GM12878 (cell line): ENCODE results near the gene TPCN2. TPM values are rescaled to one million over a fixed set of nuclear protein-coding genes. Genes with fewer than 3 reads are reported as not detected.

ENCODE experiments used
- ATAC-seq: fragments of 200-7000 bp; cut with Tn5 transposase; 3 replicates; pipeline ENCODE4 v1.9.1; 2020; ENCODE audit warnings: mild to moderate bottlenecking, moderate library complexity
- BruUV-seq: library from RNA; stranded (reverse); fragments of 400-500 nt; replicated peaks from 2 replicates; lab custom pipeline; 2021; lab: Mats Ljungman, UMichigan
- CTCF ChIA-PET: fragments of 300-600 bp; sonication (Branson Sonifier 250); formaldehyde crosslinking; extraction: SDS; loops from one replicate; lab custom pipeline; 2021; ENCODE audit warnings: inconsistent platforms; lab: Yijun Ruan, JAX
- POLR2A ChIA-PET: fragments of 350-600 bp; formaldehyde crosslinking; extraction: SDS; loops from one replicate; lab custom pipeline; 2021; ENCODE audit warnings: inconsistent platforms; lab: Charles Lee
- RAD21 ChIA-PET: fragments of 300-600 bp; sonication (Branson Sonifier 250); formaldehyde crosslinking; loops from one replicate; lab custom pipeline; 2023; ENCODE audit warnings: antibody characterized with exemption; ENCODE audit not compliant: unreplicated experiment; lab: Charles Lee
- SMC1A ChIA-PET: fragments of 300-600 bp; sonication (Branson Sonifier 250); formaldehyde crosslinking; loops from one replicate; lab custom pipeline; 2023; ENCODE audit not compliant: unreplicated experiment, uncharacterized antibody; lab: Charles Lee
- DNase-seq: peaks from one replicate; pipeline ENCODE4 v3.0.0-alpha.2; 2011; ENCODE audit warnings: low read depth, low spot score
- FAIRE-seq: peaks from 3 replicates; lab custom pipeline; 2011; peaks lifted over from hg19 to GRCh38; lab: Jason Lieb, UNC
- H2AFZ ChIP-seq: 2 replicates; pipeline ENCODE4 v1.6.0; 2011; ENCODE audit warnings: low read depth, low read length, control low read depth; ENCODE audit not compliant: control insufficient read depth
- H3K27ac ChIP-seq: 2 replicates; pipeline ENCODE4 v1.5.1; 2011; ENCODE audit warnings: control low read depth; ENCODE audit not compliant: control insufficient read depth, insufficient read depth
- H3K27me3 ChIP-seq, 2 experiments: replicated peaks in 1 of 2; 2 replicates each; pipeline versions ENCODE4 v1.6.0 to v1.6.1; 2011; ENCODE audit warnings: low read length in 1 of 2; ENCODE audit not compliant: control insufficient read depth in 2 of 2, insufficient read depth in 2 of 2
- H3K36me3 ChIP-seq, 2 experiments: 2 replicates each; pipeline ENCODE4 v1.5.1; 2011; ENCODE audit warnings: low read length in 1 of 2; ENCODE audit not compliant: control insufficient read depth in 2 of 2, insufficient read depth in 2 of 2
- H3K4me1 ChIP-seq: 2 replicates; pipeline ENCODE4 v1.6.1; 2011; ENCODE audit warnings: mild to moderate bottlenecking, low read length, moderate library complexity, mixed read lengths; ENCODE audit not compliant: control insufficient read depth, insufficient read depth
- H3K4me2 ChIP-seq: 2 replicates; pipeline ENCODE4 v1.6.0; 2011; ENCODE audit warnings: control low read depth; ENCODE audit not compliant: control insufficient read depth, insufficient read depth
- H3K4me3 ChIP-seq: fragments of 200-600 bp; sonication (generic); 2 replicates; pipeline ENCODE4 v1.5.1; 2016
- H3K79me2 ChIP-seq: 2 replicates; pipeline ENCODE4 v1.6.0; 2011; ENCODE audit warnings: low read length; ENCODE audit not compliant: control insufficient read depth, insufficient read depth
- H3K9ac ChIP-seq: 2 replicates; pipeline ENCODE4 v1.8.0; 2011; ENCODE audit warnings: low read length, control low read depth, mixed read lengths; ENCODE audit not compliant: control insufficient read depth, insufficient read depth
- H3K9me3 ChIP-seq: replicated peaks from 3 replicates; pipeline ENCODE4 v1.5.1; 2011; ENCODE audit warnings: mild to moderate bottlenecking, low read length; ENCODE audit not compliant: control insufficient read depth, insufficient read depth
- H4K20me1 ChIP-seq: 2 replicates; pipeline ENCODE4 v1.6.0; 2011; ENCODE audit not compliant: control insufficient read depth, insufficient read depth
- BHLHE40 ChIP-seq, 2 experiments: fragments of 450-650 bp in 1 of 2; IDR thresholded peaks; 2 replicates each; pipeline ENCODE4 v1.6.1; 2011 to 2017; ENCODE audit warnings: low read depth in 2 of 2, borderline replicate concordance in 1 of 2, improper control_type of control experiment in 1 of 2, low read length in 1 of 2, mild to moderate bottlenecking in 1 of 2
- BMI1 ChIP-seq: fragments of 450-650 bp; IDR thresholded peaks from 2 replicates; pipeline ENCODE4 v1.6.1; 2016; ENCODE audit warnings: mild to moderate bottlenecking, moderate library complexity, borderline replicate concordance
- CBFB ChIP-seq: IDR thresholded peaks from 2 replicates; pipeline ENCODE4 v1.6.1; 2016; ENCODE audit warnings: antibody characterized with exemption, low read depth
- CHD2 ChIP-seq: IDR thresholded peaks from 2 replicates; pipeline ENCODE4 v1.6.1; 2011; ENCODE audit warnings: low read depth, low read length, improper control_type of control experiment, borderline replicate concordance
- HDAC2 ChIP-seq: fragments of 200-600 bp; sonication (generic); IDR thresholded peaks from 2 replicates; pipeline ENCODE4 v1.6.1; 2017
- HSF1 ChIP-seq: fragments of 150-350 bp; IDR thresholded peaks from 2 replicates; pipeline ENCODE4 v1.6.1; 2014; ENCODE audit warnings: mild to moderate bottlenecking, low read depth, low read length
- SRF ChIP-seq, 2 experiments: IDR thresholded peaks; 2 replicates each; pipeline ENCODE4 v1.6.1; 2011; ENCODE audit warnings: low read depth in 2 of 2, low read length in 2 of 2, mild to moderate bottlenecking in 1 of 2, moderate library complexity in 1 of 2
- STAT1 ChIP-seq: fragments of 450-650 bp; conservative IDR thresholded peaks from 2 replicates; pipeline ENCODE4 v1.6.1; 2014; ENCODE audit warnings: antibody characterized with exemption, mild to moderate bottlenecking
- STAT3 ChIP-seq: IDR thresholded peaks from 2 replicates; pipeline ENCODE4 v1.6.1; 2011; ENCODE audit warnings: low read depth, low read length, improper control_type of control experiment
- TCF7 ChIP-seq: IDR thresholded peaks from 2 replicates; pipeline ENCODE4 v1.6.1; 2014; ENCODE audit warnings: antibody characterized with exemption, borderline replicate concordance
- ZNF687 ChIP-seq: fragments of 450-650 bp; IDR thresholded peaks from 2 replicates; pipeline ENCODE4 v1.6.1; 2017; ENCODE audit warnings: mild to moderate bottlenecking, moderate library complexity
- WGBS: methylation state at CpG from one replicate; pipeline ENCODE4 v1.1.6; 2016; ENCODE audit warnings: low lambda C conversion rate; ENCODE audit not compliant: insufficient replicate concordance, insufficient coverage; ENCODE audit errors: missing lambda C conversion rate; 5-methylcytosine and 5-hydroxymethylcytosine counted together
- in situ Hi-C: fragments of 300-500 bp; cut with MboI; formaldehyde crosslinking; loops from 9 replicates; pipeline ENCODE4 v1.14.3; 2018; ENCODE audit warnings: mixed read lengths
- intact Hi-C: fragments of 100-400 bp; cut with micrococcal nuclease; formaldehyde crosslinking; loops from one replicate; pipeline ENCODE4 v1.14.2; 2022; ENCODE audit not compliant: unreplicated experiment
- polyA plus RNA-seq, 11 experiments: library from polyadenylated mRNA; depleted of rRNA in 4 of 11; unstranded in 6 of 11; stranded (reverse) in 5 of 11; fragments of >200 nt; fragmentation: Nextera tagmentation in 4 of 11; fragmentation: Illumina TruSeq in 1 of 11; extraction: Ambion mirVana in 4 of 11; extraction: Trizol in 1 of 11; gene quantifications; 1 replicate in 1 of 11; 2 replicates in 10 of 11; pipeline versions ENCODE4 v1.2.1 to v1.2.3, GENCODE V29; 2011 to 2016; ENCODE audit warnings: inconsistent platforms in 2 of 11, missing spikeins in 2 of 11, low read depth in 1 of 11
- total RNA-seq, 4 experiments: library from RNA; depleted of rRNA in 3 of 4; stranded (reverse); fragments of >200 nt in 3 of 4; fragmentation: Illumina TruSeq in 1 of 4; extraction: Trizol in 1 of 4; gene quantifications; 2 replicates each; pipeline versions ENCODE4 v1.2.1 to v1.2.3, GENCODE V29; 2013 to 2021

TPCN2 gene
- total and polyA plus RNA-seq, 10 of the 15 experiments (the other 5 are each of a cell fraction or from before 2014, with no cell fraction given) = 1.7 to 18.4 (median 8.4) TPM

DNA sequence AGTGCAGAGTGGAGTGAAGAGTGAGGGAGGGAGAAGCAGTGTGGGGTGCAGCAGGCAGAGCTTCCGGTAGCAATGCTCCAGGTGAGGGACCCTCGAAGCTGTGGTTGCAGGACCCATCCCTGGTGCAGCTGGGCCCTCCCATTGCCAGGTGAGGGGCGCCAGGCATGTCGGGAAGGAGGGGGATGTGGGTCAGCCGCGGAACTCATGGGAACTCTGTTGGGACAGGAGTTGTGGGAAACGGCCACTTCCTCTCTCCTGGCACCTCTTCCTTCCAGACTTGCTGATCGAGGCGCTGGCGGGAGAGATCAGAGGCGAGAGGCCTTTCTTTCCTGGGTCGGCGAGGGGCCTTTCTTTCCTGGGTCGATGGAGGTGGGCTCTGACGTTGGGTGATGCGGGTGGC lies 48.5 kb downstream of the TPCN2 start:
- no peaks in the 10 kb centered on the region for H3K9me3 ChIP-seq
- no TSS peak for BruUV-seq
- H3K4me1 ChIP-seq = no peaks in the 10 kb centered on the region
- ChIA-PET RAD21 (no interaction called here), CTCF (no interaction called here), POLR2A (no interaction called here), SMC1A (no interaction called here)
- 17% methylated on average over 15 of the region's 16 CpGs for WGBS
- no peak for TF ChIP-seq SRF (IDR thresholded peaks at IDR 0.05; ENCODE audit: low read depth in 2 of 2, low read length in 2 of 2)
- no peak for TF ChIP-seq TCF7
- no peak for TF ChIP-seq CHD2
- no peak for TF ChIP-seq ZNF687
- TF ChIP-seq STAT3 = no peak
- no peak for TF ChIP-seq HSF1
- no peak for TF ChIP-seq BMI1
- TF ChIP-seq STAT1 = no peak
- TF ChIP-seq BHLHE40 (IDR thresholded peaks at IDR 0.05; ENCODE audit: borderline replicate concordance in 1 of 2, low read depth in 2 of 2, low read length in 1 of 2) = no peak
- no peak for TF ChIP-seq CBFB
- TF ChIP-seq HDAC2 = no peak
- no peak overlapping the region for H3K9ac ChIP-seq
- DNase-seq = no peak
- intact Hi-C loops = no loop called here
- no peaks in the 10 kb centered on the region for H3K79me2 ChIP-seq
- no peaks in the 10 kb centered on the region for H3K27me3 ChIP-seq
- H2AFZ ChIP-seq = no peak overlapping the region
- in situ Hi-C loops = loop anchor here (5.0 kb wide), 1 partner anchor 790 kb away; no protein-coding TSS in a partner anchor
- no peak for ATAC-seq
- no peak overlapping the region for H3K4me3 ChIP-seq
- no peak overlapping the region for H3K27ac ChIP-seq
- FAIRE-seq = no peak
- no peak overlapping the region for H3K4me2 ChIP-seq
- H4K20me1 ChIP-seq = no peaks in the 10 kb centered on the region
- H3K36me3 ChIP-seq = peaks cover 0 to 5% of the 10 kb centered on the region in 2 experiments; a peak in 1 of 4 replicates
